GM12874 (cell line): ENCODE measurements around the gene CALCA.

ENCODE experiments used
- TF ChIP-seq, protein P1 (sequence below): IDR thresholded peaks from 2 replicates; pipeline ENCODE4 v1.5.1; 2011; ENCODE audit warnings: low read depth, mild to moderate bottlenecking, control low read depth, low read length, moderate library complexity; ENCODE audit not compliant: insufficient read depth

CALCA gene

DNA sequence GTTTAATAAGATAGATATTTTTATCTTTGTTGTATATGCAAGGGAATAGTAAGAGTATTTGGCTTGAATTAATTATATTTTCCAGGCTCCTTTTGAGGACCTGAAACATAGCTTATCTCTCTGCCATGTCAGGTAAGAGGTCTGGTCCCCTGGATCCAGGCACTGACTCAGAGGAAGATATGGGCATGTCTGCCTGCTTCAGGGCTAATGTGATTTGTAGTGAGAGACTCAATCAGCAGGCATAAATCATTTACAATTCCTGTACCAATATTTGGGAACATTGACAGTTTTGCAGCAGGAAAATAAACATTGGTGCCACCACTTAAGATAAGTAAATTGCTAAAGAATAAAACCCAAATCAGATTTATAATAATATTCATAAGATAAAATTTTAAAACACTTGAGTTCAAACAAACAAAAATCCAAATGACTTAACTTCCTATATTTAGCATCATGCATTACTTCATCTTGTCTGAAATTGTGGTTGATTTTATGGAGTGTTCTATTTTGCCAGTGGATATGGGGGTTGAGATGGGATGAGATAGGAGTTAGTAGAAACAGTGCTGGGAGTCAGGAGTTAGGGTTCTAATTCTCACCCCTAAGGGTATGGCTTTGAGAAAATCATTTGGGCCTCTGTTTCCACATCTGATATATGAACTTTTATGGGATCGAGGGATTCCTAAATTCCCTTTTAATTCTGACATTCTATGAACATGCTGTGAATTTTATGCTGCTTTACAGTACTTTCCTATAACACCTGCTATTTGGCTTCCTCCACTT lies 5.1 kb upstream of the CALCA start:
- TF ChIP-seq, protein P1, sequence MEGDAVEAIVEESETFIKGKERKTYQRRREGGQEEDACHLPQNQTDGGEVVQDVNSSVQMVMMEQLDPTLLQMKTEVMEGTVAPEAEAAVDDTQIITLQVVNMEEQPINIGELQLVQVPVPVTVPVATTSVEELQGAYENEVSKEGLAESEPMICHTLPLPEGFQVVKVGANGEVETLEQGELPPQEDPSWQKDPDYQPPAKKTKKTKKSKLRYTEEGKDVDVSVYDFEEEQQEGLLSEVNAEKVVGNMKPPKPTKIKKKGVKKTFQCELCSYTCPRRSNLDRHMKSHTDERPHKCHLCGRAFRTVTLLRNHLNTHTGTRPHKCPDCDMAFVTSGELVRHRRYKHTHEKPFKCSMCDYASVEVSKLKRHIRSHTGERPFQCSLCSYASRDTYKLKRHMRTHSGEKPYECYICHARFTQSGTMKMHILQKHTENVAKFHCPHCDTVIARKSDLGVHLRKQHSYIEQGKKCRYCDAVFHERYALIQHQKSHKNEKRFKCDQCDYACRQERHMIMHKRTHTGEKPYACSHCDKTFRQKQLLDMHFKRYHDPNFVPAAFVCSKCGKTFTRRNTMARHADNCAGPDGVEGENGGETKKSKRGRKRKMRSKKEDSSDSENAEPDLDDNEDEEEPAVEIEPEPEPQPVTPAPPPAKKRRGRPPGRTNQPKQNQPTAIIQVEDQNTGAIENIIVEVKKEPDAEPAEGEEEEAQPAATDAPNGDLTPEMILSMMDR = no peak

DNA sequence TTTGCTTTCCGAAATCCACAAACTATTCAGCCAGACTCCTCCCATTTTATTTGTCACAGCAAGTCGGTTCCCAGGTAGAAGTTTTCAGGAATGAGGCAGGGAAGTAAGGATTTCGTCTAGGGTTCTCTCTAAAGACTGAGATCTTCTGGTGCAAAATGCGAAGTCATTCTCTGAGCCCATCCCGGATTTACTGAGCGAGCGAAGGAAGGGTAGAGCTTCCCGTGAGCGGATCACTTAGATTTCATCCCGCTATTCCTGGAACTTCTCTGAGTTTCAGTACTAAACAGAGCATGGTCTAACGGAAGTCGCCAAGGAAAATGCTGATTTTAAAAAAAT lies 3.1 kb upstream of the CALCA start:
- TF ChIP-seq, protein P1 = no peak

DNA sequence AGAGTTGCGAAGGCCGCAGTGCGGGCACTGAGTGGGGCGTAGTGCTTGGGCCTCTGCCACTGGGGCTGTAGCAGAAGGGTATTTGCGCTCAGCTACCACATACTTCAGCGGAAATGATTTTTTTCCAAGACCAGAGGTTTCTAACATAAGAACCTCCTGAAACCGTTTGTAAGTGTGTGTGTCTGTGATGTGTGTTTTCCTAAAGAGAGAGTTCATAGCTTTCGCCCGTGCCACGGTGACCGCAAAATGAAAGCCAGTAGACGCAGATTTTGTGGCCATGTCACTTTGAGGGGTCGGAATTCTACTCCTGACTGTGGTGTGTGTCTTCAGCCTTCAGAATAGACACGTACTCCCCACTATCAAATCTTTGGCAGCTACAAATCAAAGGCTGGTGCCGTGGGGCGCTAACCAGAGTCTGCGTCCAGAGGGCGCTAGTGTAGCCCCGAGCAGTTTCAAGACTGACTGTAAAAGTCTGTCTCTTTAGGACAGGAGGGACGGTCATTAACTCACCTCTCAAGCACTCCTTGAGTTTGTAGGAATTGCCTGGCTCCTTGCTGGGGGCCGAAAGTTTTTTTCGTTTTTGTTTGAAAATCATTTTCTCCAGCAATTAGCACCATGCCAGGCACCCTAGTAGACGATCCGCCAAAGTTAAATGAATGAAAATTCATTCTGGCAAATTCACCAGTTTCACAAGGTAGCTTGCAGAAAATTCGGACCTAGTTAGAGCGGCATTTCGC lies 2.5 kb upstream of the CALCA start:
- TF ChIP-seq, protein P1 = peak; percentile 85

DNA sequence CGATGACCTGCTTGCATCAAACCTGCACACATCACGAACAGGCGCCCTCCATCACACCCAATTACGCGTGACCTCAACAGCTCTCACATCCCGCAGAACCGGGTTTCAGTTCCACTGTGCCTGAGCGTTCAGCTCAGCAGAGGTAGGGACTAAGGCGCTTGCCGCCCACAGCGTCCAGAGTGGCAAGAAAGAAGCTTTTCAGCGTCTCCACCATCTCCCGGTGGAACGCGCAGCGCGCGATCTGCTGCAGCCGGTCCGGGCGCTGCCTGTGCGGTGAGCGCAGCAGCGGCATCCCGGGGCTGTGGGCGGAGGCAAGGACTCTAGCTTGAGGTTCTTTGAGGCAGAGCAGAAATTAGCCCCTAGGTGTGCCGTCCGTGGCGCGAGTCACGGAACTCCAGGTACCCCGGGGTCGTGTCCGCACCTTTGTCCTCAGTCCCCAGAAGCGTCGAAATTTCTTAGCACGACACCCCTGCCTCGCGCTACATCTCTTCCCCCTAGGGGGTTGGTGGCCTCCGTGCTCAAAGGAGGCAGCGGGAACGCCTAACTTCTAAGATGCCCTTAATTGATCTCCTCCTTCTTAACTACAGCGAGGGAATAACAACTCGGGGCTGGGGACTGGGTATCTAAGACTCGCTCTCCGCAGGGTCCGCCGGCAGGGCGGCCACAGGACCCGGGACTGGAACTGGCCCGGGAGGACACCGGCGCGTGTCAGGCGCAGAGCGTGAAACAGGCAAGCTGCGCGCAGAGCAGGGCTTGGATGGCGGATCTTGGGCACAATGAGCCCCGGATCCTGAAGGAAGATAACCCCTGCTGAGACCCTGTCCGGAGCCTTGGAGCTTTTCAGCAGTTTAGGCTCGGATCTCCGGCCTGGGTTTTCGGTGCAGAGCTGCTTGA lies 1.7 kb upstream of the CALCA start:
- TF ChIP-seq, protein P1 = no peak

DNA sequence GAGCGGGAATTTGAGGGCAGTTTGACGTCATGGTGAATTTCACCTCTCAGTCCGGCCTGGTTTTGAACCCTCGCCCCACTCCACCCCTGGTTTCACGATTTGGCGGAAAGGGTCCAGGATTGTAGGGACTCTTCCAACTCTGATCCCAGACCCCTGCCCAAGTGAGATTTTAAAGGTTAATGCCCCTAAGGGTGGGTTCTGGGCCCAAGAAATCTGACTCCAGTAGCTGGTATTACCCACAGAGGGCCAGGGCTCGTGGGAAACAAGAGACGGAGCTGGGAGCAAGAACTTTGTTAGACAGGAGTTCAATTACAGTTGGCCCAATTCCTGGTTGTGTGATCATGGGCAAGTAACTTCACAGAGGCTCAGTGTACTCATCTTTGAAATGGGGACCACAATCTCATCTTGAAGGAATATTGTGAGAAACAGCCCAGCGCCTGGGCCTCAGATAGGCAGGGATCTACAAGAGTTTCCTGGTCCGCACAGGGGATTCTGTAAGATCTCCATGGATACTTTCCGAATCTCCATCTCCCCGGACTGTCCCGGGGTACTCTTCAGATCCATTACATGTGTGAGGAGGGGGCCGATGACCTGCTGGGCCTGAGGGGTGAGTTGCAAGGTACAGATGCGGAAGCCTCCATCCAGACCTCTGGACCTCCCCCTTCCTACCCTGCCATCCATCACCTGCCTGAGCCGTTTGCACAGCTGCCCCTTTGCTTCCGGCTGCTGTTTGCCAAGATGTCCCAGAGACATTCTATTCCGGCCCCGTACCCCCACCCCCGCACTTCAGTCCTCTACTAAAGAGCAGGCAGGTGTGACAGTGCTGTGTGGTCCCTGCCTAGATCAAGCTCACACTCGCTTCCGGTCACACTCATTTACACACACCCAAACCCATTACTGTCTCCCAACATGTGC lies 687 bp upstream of the CALCA start:
- TF ChIP-seq, protein P1 = no peak

DNA sequence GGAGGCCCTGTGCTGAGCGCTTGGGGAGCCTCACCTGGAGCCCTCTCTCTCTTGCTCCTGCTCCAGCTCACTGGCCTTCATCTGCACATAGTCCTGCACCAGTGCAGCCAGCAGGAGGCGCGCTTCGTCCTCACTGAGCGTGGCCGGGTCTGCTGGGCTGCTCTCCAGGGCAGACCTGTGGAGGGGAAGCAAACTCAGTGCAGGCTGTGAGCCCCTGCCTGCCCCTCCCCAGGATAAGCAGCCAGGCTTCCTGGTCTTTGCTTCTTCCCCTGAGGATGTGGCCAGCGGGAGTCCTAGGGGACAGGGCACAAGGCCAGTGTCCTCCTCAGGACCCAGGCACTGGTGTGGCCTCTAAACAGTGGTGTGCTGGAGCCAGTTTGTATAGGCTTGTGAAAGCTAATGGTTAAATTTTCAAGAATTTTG lies 2.2 kb downstream of the CALCA start:
- TF ChIP-seq, protein P1 = peak; percentile 76
